ENCODE results near the gene SHISAL1. TPM values are rescaled to one million over a fixed set of nuclear protein-coding genes. Genes with fewer than 3 reads are reported as not detected.

Gene SHISAL1
- total RNA-seq, 1 experiment from 2014 or later: 0.58 TPM

DNA sequence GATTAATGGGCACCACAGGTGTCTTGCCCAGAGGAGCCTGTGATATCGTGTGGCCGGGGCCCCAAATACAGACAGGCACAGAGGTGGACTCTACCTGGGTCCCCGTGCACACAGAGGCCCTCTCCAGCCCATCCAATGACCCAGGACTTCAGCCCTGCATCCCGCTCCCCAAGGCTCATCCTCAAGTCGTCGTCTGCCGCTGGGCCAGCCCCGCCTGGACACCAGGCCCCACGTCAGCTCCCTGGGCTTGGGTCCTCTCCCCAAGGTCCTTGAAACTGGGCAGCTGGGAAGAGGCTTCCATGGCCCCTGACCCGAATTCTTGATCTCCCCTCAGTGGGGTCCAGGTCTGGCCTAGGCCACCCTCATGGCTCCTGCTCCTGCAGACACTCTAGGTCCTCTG lies 20.2 kb downstream of the SHISAL1 start:
- no peak for DNase-seq (ENCODE audit: low read depth, low spot score)
- in situ Hi-C loops (cut with HindIII; ENCODE audit: low pct_unique_long_range_greater_than_20kb, low sequenced_read_pairs): no loop called here

DNA sequence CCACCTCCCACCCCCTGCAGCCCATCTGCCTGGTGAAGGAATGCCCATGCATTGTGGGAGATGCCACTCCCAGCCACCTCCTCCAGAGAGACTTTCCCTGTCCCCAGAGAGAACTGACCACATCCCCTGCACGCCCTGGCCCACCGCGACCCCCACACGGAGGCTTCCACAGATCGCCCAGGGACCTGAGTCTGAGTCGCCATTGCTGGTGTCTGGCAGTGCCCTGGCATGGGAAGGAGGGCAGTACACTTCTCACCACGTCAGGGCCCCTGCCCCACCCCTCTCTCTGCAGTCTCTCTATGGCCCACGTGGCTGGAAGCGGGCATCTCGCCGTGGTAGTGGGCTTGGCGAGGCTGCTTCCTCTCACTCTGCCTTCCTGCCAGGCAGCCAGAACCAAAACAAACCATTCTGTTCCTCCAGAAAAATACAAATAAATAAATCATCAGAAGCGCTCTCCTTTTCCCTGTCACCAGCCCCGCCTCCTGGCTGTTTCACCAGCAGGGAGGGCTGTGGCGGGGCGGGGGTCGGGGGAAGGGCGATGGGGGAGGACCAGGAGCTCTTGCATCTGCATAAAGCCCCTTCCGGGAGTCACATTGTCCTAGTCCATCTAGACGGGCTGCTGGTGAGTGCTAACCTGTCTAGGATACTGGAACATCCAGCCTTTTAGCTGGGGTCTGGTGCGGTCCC lies 20.9 kb downstream of the SHISAL1 start:
- in situ Hi-C loops (cut with HindIII; ENCODE audit: low pct_unique_long_range_greater_than_20kb, low sequenced_read_pairs): no loop called here

DNA sequence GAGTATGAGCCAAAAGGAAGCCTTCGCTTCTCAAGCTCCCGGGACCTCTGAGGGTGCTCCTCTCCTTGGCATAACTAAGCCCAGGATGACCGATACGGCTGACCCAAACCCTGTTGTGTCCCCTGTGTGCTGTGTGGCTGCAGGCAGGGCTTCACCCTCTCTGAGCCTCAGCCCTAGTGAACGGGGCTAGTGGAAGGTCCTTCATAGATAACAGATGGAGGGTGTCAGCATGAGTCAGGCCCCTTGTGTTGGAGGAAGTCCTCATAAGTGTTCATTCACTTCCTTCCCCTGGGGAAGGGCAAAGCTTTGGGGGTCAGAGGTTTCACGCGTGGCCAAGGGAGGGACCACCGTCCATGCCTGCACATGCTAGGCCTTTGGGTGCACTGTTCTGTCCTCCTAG lies 21.5 kb downstream of the SHISAL1 start:
- no peak for DNase-seq (ENCODE audit: low read depth, low spot score)
- in situ Hi-C loops (cut with HindIII; ENCODE audit: low pct_unique_long_range_greater_than_20kb, low sequenced_read_pairs): no loop called here

More for the DNA sequence above, 20.9 kb downstream of the SHISAL1 start:
- no peak for DNase-seq (ENCODE audit: low read depth, low spot score)

- DNase-seq (ENCODE audit: low read depth, low spot score): no peak
- in situ Hi-C loops (cut with HindIII; ENCODE audit: low pct_unique_long_range_greater_than_20kb, low sequenced_read_pairs): no loop called here
These were observed 23.2 kb downstream of the SHISAL1 start for GRCh38 chr22:44289414-44290171.

DNA sequence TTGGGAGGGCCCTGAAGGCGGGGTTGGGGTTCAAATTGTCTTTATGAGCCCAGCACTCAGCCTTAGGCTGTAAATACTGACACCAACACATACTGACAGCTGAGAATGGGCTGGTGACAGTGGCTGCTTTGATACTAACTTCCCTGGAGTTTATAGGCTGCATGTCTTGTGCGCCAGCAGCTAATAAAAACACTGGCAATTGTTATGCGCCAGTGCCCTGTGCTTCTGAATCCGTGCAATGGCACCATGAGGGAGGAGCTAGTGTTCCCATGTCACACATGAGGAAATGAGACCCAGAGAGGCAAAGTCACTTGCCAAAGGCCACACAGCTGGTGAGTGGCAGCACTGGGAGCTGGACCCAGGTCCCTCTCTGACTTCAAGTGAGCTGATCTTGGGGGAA lies 23.8 kb downstream of the SHISAL1 start:
- DNase-seq (ENCODE audit: low read depth, low spot score): peak; percentile 22

DNA sequence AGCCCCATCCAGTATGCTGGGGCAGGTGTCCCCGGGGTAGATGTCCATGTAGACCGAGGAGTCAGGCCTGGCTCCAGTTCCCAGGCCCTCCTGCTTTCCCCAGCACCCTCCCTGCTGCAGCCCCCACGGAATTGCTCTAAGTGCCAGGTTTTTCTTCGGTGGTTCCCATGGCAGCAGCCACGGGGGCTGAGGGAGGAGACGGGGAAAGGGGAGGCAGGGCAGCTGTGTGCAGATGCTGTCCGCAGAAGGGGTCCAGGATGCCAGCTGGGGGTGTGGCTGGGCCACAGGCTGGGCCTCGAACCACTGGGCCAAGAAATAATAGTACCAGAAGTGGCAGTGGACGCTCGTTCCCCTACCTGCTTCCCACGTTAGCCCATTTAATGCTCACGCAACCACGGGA lies 25.0 kb downstream of the SHISAL1 start:
- in situ Hi-C loops (cut with HindIII; ENCODE audit: low pct_unique_long_range_greater_than_20kb, low sequenced_read_pairs): no loop called here
- no peak for DNase-seq (ENCODE audit: low read depth, low spot score)

More for the DNA sequence above, 23.8 kb downstream of the SHISAL1 start:
- in situ Hi-C loops (cut with HindIII; ENCODE audit: low pct_unique_long_range_greater_than_20kb, low sequenced_read_pairs): no loop called here

- in situ Hi-C loops (cut with HindIII; ENCODE audit: low pct_unique_long_range_greater_than_20kb, low sequenced_read_pairs): no loop called here
- DNase-seq (ENCODE audit: low read depth, low spot score): no peak
These were observed 25.5 kb downstream of the SHISAL1 start for GRCh38 chr22:44287121-44287693.

- in situ Hi-C loops (cut with HindIII; ENCODE audit: low pct_unique_long_range_greater_than_20kb, low sequenced_read_pairs): no loop called here
- no peak for DNase-seq (ENCODE audit: low read depth, low spot score)
These were observed 26.1 kb downstream of the SHISAL1 start for GRCh38 chr22:44286646-44287045.

- in situ Hi-C loops (cut with HindIII; ENCODE audit: low pct_unique_long_range_greater_than_20kb, low sequenced_read_pairs): no loop called here
- DNase-seq (ENCODE audit: low read depth, low spot score): no peak
These were observed 28.0 kb downstream of the SHISAL1 start for GRCh38 chr22:44284711-44285110.

GRCh38 chr22:44281768-44282637 lies 30.7 kb downstream of the SHISAL1 start:
- DNase-seq (ENCODE audit: low read depth, low spot score): no peak
- in situ Hi-C loops (cut with HindIII; ENCODE audit: low pct_unique_long_range_greater_than_20kb, low sequenced_read_pairs): no loop called here

DNA sequence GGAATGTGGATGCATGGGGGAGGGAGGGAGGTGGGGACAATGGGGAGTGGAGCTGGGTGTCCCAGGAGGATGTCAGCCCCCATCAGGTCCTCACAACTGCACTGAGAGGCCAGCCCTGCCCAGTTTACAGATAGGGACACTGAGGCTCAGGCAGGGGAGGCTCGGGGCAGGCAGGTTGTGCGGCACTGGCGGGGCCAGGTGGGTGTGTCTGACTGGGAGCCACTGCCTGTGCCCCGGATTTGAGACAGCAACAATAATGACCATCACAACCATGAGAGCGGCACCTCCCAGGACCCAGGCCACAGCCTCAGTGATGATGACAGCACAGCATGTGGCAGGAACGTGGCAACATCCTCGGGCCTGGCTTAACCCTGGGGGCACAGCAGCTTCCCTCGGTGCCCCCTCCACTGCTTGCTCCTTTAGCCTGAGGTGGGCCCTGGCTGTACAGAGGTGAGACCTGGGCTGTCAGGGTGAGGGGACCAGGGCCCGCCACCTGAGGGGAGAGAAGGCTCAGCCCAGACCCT lies 32.0 kb downstream of the SHISAL1 start:
- DNase-seq (ENCODE audit: low read depth, low spot score): no peak
- in situ Hi-C loops (cut with HindIII; ENCODE audit: low pct_unique_long_range_greater_than_20kb, low sequenced_read_pairs): no loop called here

- DNase-seq (ENCODE audit: low read depth, low spot score): no peak
- in situ Hi-C loops (cut with HindIII; ENCODE audit: low pct_unique_long_range_greater_than_20kb, low sequenced_read_pairs): no loop called here
These were observed 33.7 kb downstream of the SHISAL1 start for GRCh38 chr22:44279069-44279360.

- in situ Hi-C loops (cut with HindIII; ENCODE audit: low pct_unique_long_range_greater_than_20kb, low sequenced_read_pairs): no loop called here
- DNase-seq (ENCODE audit: low read depth, low spot score): no peak
These were observed 34.3 kb downstream of the SHISAL1 start for GRCh38 chr22:44278243-44279068.

DNA sequence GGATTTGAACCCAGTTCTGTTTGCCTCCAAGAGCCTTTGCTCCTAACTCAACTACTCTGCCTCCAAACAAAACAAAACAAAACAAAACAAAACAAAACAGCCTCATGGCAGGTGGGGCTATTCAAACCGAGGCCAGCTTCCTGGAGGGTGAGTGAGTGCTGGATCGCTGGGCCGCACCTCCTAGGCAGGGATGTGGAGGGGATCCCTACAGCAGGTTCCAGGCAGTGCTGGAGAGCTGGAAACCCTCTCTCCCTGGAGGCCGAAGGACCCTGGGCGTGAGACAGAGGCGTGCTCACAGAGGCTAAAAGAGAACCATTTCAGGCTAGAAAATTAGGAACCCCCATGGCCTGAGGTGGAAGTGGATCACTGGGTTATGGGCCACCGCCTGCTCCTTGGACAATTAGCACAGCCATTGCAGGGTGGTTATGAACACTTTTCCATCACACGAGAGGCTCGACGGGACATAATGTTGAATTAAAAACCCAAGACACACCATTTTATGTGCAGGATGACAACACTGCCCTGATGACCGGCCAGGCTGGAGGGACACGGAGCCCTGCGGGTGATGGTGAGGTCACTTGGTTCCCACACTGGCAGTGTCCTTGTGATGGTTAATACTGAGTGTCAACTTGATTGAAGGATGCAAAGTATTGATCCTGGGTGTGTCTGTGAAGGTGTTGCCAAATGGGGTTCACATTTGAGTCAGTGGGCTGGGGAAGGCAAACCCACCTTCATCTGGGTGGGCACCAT lies 35.2 kb downstream of the SHISAL1 start:
- no peak for DNase-seq (ENCODE audit: low read depth, low spot score)

DNA sequence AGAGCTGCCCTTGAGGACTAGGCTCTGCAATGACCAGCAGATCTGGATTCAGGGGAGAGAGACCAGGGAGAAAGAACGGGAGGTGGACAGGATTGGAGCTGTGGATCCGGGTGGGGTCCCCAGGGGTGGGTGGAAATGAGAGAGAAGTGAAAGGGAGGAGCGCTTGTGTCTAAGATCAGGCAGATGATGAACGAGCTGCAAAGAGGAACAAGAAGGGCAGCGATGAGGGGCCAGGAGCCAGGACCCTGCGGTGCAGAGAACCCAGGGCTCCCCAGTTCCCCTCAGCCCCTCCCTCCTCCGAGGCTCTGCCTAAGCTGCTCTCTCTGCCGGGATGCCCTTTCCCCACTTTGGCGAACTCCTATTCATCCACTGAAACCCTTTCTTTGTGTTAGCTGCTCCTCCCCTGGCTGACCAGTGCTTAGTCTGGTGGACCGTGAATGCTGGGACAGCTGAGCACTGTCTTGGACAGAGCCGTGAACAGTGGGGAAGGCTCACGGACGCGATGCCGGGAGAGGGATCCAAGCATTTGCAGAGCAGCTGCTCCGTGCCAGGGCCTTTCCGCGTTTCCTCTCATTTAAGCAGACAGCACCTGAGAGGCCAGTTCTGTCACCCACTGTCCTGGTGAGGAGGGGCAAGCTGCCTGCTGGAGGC lies 35.9 kb downstream of the SHISAL1 start:
- in situ Hi-C loops (cut with HindIII; ENCODE audit: low pct_unique_long_range_greater_than_20kb, low sequenced_read_pairs): no loop called here
- DNase-seq (ENCODE audit: low read depth, low spot score): no peak

More for the DNA sequence above, 35.2 kb downstream of the SHISAL1 start:
- in situ Hi-C loops (cut with HindIII; ENCODE audit: low pct_unique_long_range_greater_than_20kb, low sequenced_read_pairs): no loop called here

GRCh38 chr22:44276041-44276440 lies 36.7 kb downstream of the SHISAL1 start:
- in situ Hi-C loops (cut with HindIII; ENCODE audit: low pct_unique_long_range_greater_than_20kb, low sequenced_read_pairs): no loop called here
- DNase-seq (ENCODE audit: low read depth, low spot score): no peak

Measured in SK-MEL-5 (cell line).